ENCODE data around the gene MCC.

GRCh38 chr5:113190347-113190746, 297.9 kb downstream of the MCC start:
- TF ChIP-seq CTCF (IDR thresholded peaks at IDR 0.05): no peak
- TF ChIP-seq POLR2A (IDR thresholded peaks at IDR 0.05): no peak
